HG03432 (cell line): Measurements from ENCODE around the gene XPC.
A peak's percentile ranks its signal among the peaks of the same experiment; 100 is the strongest.

Experiments
- ATAC-seq: cut with Tn5 transposase; IDR thresholded peaks from one replicate; pipeline ENCODE4 v1.9.1; 2021; ENCODE audit warnings: mild to moderate bottlenecking, moderate library complexity; ENCODE audit not compliant: unreplicated experiment

XPC gene

GRCh38 chr3:14137004-14137403, 41.4 kb downstream of the XPC start:
- ATAC-seq: no peak

GRCh38 chr3:14135581-14135980, 42.8 kb downstream of the XPC start:
- ATAC-seq: no peak

GRCh38 chr3:14134291-14134690, 44.1 kb downstream of the XPC start:
- ATAC-seq: no peak

- no peak for ATAC-seq
These were observed 44.5 kb downstream of the XPC start for GRCh38 chr3:14133876-14134275.

- ATAC-seq: no peak
These were observed 45.1 kb downstream of the XPC start for GRCh38 chr3:14133188-14133800.

GRCh38 chr3:14132689-14133088, 45.7 kb downstream of the XPC start:
- ATAC-seq: no peak

GRCh38 chr3:14132120-14132519, 46.3 kb downstream of the XPC start:
- no peak for ATAC-seq

GRCh38 chr3:14131134-14131533, 47.3 kb downstream of the XPC start:
- no peak for ATAC-seq

- no peak for ATAC-seq
These were observed 47.7 kb downstream of the XPC start for GRCh38 chr3:14130707-14131106.

- no peak for ATAC-seq
These were observed 48.2 kb downstream of the XPC start for GRCh38 chr3:14130230-14130629.

- ATAC-seq: no peak
These were observed 49.1 kb downstream of the XPC start for GRCh38 chr3:14129296-14129695.

GRCh38 chr3:14128724-14129123, 49.7 kb downstream of the XPC start:
- no peak for ATAC-seq

- ATAC-seq: no peak
These were observed 50.8 kb downstream of the XPC start for GRCh38 chr3:14127516-14128161.

GRCh38 chr3:14126887-14127505, 51.4 kb downstream of the XPC start:
- ATAC-seq: no peak

- no peak for ATAC-seq
These were observed 52.1 kb downstream of the XPC start for GRCh38 chr3:14126017-14126886.

GRCh38 chr3:14125193-14126016, 53.0 kb downstream of the XPC start:
- peak; percentile 30 for ATAC-seq

- ATAC-seq: peak; percentile 85
These were observed 53.7 kb downstream of the XPC start, which contains the start of the genes CHCHD4 and TMEM43 for GRCh38 chr3:14124615-14125192. CHCHD4 (minus strand) TSS chr3:14124870; CDS start chr3:14124676, 194 bp downstream. TMEM43 (plus strand) TSS chr3:14125052; CDS start chr3:14125194, 142 bp downstream.

GRCh38 chr3:14124223-14124614, 54.2 kb downstream of the XPC start:
- peak; percentile 56 for ATAC-seq

- ATAC-seq: no peak
These were observed 54.8 kb downstream of the XPC start for GRCh38 chr3:14123308-14124222.
